Chondrocyte (in vitro differentiated cells): ENCODE results near the gene MRPL23. TPM values are rescaled to one million over a fixed set of nuclear protein-coding genes. Genes with fewer than 3 reads are reported as not detected.

ENCODE experiments used
- DNase-seq: peaks from one replicate; pipeline ENCODE4 v3.0.0; 2021; ENCODE audit warnings: mixed read lengths, low spot score
- H3K27ac Mint-ChIP-seq: one replicate; pipeline ENCODE4 v1.8.0; 2021; ENCODE audit warnings: mild to moderate bottlenecking, moderate library complexity, mixed read lengths; ENCODE audit not compliant: unreplicated experiment
- H3K27me3 Mint-ChIP-seq: 2 replicates; pipeline ENCODE4 v1.8.0; 2021; ENCODE audit warnings: low read depth, mixed read lengths
- H3K36me3 Mint-ChIP-seq: 2 replicates; pipeline ENCODE4 v1.8.0; 2021; ENCODE audit warnings: low read depth, mixed read lengths
- H3K4me1 Mint-ChIP-seq: 2 replicates; pipeline ENCODE4 v1.8.0; 2021; ENCODE audit warnings: low read depth, mild to moderate bottlenecking, mixed read lengths
- H3K4me3 Mint-ChIP-seq: one replicate; pipeline ENCODE4 v1.8.0; 2021; ENCODE audit warnings: mild to moderate bottlenecking, moderate library complexity, mixed read lengths; ENCODE audit not compliant: unreplicated experiment
- H3K9me3 Mint-ChIP-seq: 2 replicates; pipeline ENCODE4 v1.8.0; 2021; ENCODE audit warnings: low read depth, mixed read lengths
- CTCF ChIP-seq: fragments of 200-600 bp; sonication (generic); IDR thresholded peaks from 2 replicates; pipeline ENCODE4 v1.5.0; 2021; ENCODE audit warnings: antibody characterized with exemption, mild to moderate bottlenecking, moderate library complexity
- total RNA-seq: library from RNA; stranded (reverse); gene quantifications from 3 replicates; pipeline ENCODE4 v1.2.1, GENCODE V29; 2021

MRPL23 gene
- total RNA-seq, 1 donor from 2014 or later: 22.8 TPM

GRCh38 chr11:1964348-1964747 lies 17.2 kb downstream of the MRPL23 start:
- Mint-ChIP-seq H3K9me3 (no peaks in the 10 kb centered on the region), H3K36me3 (no peaks in the 10 kb centered on the region), H3K27ac (no peak overlapping the region), H3K27me3 (no peaks in the 10 kb centered on the region), H3K4me1 (no peaks in the 10 kb centered on the region), H3K4me3 (no peak overlapping the region)
- TF ChIP-seq CTCF: no peak
- DNase-seq: no peak

GRCh38 chr11:1964955-1965354 lies 17.8 kb downstream of the MRPL23 start:
- no peak for DNase-seq
- no peak for TF ChIP-seq CTCF
- Mint-ChIP-seq H3K4me1 (no peaks in the 10 kb centered on the region), H3K9me3 (no peaks in the 10 kb centered on the region), H3K4me3 (no peak overlapping the region), H3K36me3 (no peaks in the 10 kb centered on the region), H3K27ac (no peak overlapping the region), H3K27me3 (no peaks in the 10 kb centered on the region)

- no peak for TF ChIP-seq CTCF
- Mint-ChIP-seq H3K36me3 (no peaks in the 10 kb centered on the region), H3K4me3 (no peak overlapping the region), H3K27ac (no peak overlapping the region), H3K27me3 (no peaks in the 10 kb centered on the region), H3K9me3 (no peaks in the 10 kb centered on the region), H3K4me1 (no peaks in the 10 kb centered on the region)
- DNase-seq: peak; percentile 4
Measured at GRCh38 chr11:1966531-1966930, 19.4 kb downstream of the MRPL23 start.

GRCh38 chr11:1967641-1968225 lies 20.6 kb downstream of the MRPL23 start:
- no peak for TF ChIP-seq CTCF

GRCh38 chr11:1968454-1969002 lies 21.4 kb downstream of the MRPL23 start:
- Mint-ChIP-seq H3K4me1 (no peaks in the 10 kb centered on the region), H3K9me3 (no peaks in the 10 kb centered on the region), H3K36me3 (no peaks in the 10 kb centered on the region), H3K4me3 (no peak overlapping the region), H3K27me3 (no peaks in the 10 kb centered on the region), H3K27ac (no peak overlapping the region)
- no peak for TF ChIP-seq CTCF
- no peak for DNase-seq

More at GRCh38 chr11:1967641-1968225, 20.6 kb downstream of the MRPL23 start:
- H3K36me3 Mint-ChIP-seq: no peaks in the 10 kb centered on the region
- H3K9me3 Mint-ChIP-seq: no peaks in the 10 kb centered on the region
- no peak overlapping the region for H3K4me3 Mint-ChIP-seq
- no peaks in the 10 kb centered on the region for H3K4me1 Mint-ChIP-seq
- H3K27me3 Mint-ChIP-seq: no peaks in the 10 kb centered on the region
- no peak for DNase-seq
- no peak overlapping the region for H3K27ac Mint-ChIP-seq
